Measurements from ENCODE around the gene ZNF358.

GRCh38 chr19:7547159-7547558 lies 31.3 kb downstream of the ZNF358 start:
- TF ChIP-seq CTCF (IDR thresholded peaks at IDR 0.05; ENCODE audit: low read length): no peak
- no peak for TF ChIP-seq EZH2 (optimal IDR thresholded peaks at IDR 0.05; ENCODE audit: low read depth, low read length)
